Hepatocyte (in vitro differentiated cells): ENCODE data around the gene TSSK1B. TPM values are rescaled to one million over a fixed set of nuclear protein-coding genes. Genes with fewer than 3 reads are reported as not detected.

Experiments
- DNase-seq: peaks from one replicate; pipeline ENCODE4 v3.0.0-alpha.2; 2016; ENCODE audit warnings: low spot score
- H2AFZ ChIP-seq: fragments of 200-600 bp; sonication (generic); 2 replicates; pipeline ENCODE4 v1.6.0; 2016; ENCODE audit warnings: antibody characterized with exemption, mild to moderate bottlenecking
- H3K27ac ChIP-seq: fragments of 200-600 bp; sonication (generic); 2 replicates; pipeline ENCODE4 v1.5.1; 2016; ENCODE audit warnings: mild to moderate bottlenecking
- H3K27me3 ChIP-seq: fragments of 200-600 bp; sonication (generic); 2 replicates; pipeline ENCODE4 v1.6.1; 2016
- H3K36me3 ChIP-seq: fragments of 200-600 bp; sonication (generic); replicated peaks from 2 replicates; pipeline ENCODE4 v1.5.1; 2016; ENCODE audit warnings: low read depth; ENCODE audit not compliant: insufficient read depth
- H3K4me1 ChIP-seq: fragments of 200-600 bp; sonication (generic); 2 replicates; pipeline ENCODE4 v1.5.1; 2016; ENCODE audit warnings: mild to moderate bottlenecking, moderate library complexity; ENCODE audit not compliant: insufficient read depth
- H3K4me2 ChIP-seq: fragments of 200-600 bp; sonication (generic); 2 replicates; pipeline ENCODE4 v1.6.0; 2016
- H3K4me3 ChIP-seq: fragments of 200-600 bp; sonication (generic); 2 replicates; pipeline ENCODE4 v1.5.1; 2016; ENCODE audit warnings: mild to moderate bottlenecking
- H3K79me2 ChIP-seq: fragments of 200-600 bp; sonication (generic); 2 replicates; pipeline ENCODE4 v1.6.0; 2017; ENCODE audit warnings: mild to moderate bottlenecking
- H3K9me2 ChIP-seq: fragments of 200-600 bp; sonication (generic); replicated peaks from 2 replicates; pipeline ENCODE4 v1.6.0; 2017; ENCODE audit warnings: mild to moderate bottlenecking; ENCODE audit not compliant: insufficient read depth
- H3K9me3 ChIP-seq: fragments of 200-600 bp; sonication (generic); 2 replicates; pipeline ENCODE4 v1.5.1; 2016; ENCODE audit warnings: low read depth, mild to moderate bottlenecking
- H4K20me1 ChIP-seq: fragments of 200-600 bp; sonication (generic); 2 replicates; pipeline ENCODE4 v1.6.0; 2016; ENCODE audit warnings: mild to moderate bottlenecking; ENCODE audit not compliant: insufficient read depth, poor library complexity, severe bottlenecking
- EZH2 ChIP-seq: fragments of 200-600 bp; sonication (generic); IDR thresholded peaks from 2 replicates; pipeline ENCODE4 v1.6.1; 2016; ENCODE audit warnings: antibody characterized with exemption, mild to moderate bottlenecking, borderline replicate concordance
- EZH2phosphoT487 ChIP-seq: fragments of 200-600 bp; sonication (generic); IDR thresholded peaks from one replicate; pipeline ENCODE4 v1.6.1; 2018; ENCODE audit warnings: antibody characterized with exemption, mild to moderate bottlenecking, low read depth, moderate library complexity; ENCODE audit not compliant: unreplicated experiment, severe bottlenecking
- WGBS: methylation state at CpG from one replicate; pipeline ENCODE4 v1.1.6; 2016; ENCODE audit warnings: low lambda C conversion rate; ENCODE audit errors: missing lambda C conversion rate; 5-methylcytosine and 5-hydroxymethylcytosine counted together
- polyA plus RNA-seq: library from polyadenylated mRNA; unstranded; fragments of >200 nt; fragmentation: Nextera tagmentation; extraction: Ambion mirVana; gene quantifications from 2 replicates; pipeline ENCODE4 v1.2.1, GENCODE V29; 2016
- total RNA-seq: library from RNA; depleted of rRNA; stranded (reverse); fragments of >200 nt; gene quantifications from 2 replicates; pipeline ENCODE4 v1.2.3, GENCODE V29; 2014
- TF ChIP-seq, protein P1 (sequence below): fragments of 200-600 bp; sonication (generic); IDR thresholded peaks from 2 replicates; pipeline ENCODE4 v1.5.1; 2016; ENCODE audit warnings: antibody characterized with exemption, mild to moderate bottlenecking; ENCODE audit not compliant: poor library complexity

The TSSK1B gene, protein sequence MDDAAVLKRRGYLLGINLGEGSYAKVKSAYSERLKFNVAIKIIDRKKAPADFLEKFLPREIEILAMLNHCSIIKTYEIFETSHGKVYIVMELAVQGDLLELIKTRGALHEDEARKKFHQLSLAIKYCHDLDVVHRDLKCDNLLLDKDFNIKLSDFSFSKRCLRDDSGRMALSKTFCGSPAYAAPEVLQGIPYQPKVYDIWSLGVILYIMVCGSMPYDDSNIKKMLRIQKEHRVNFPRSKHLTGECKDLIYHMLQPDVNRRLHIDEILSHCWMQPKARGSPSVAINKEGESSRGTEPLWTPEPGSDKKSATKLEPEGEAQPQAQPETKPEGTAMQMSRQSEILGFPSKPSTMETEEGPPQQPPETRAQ
- 0.60 TPM in 1 of 2 replicates, not detected in the other for total RNA-seq
- polyA plus RNA-seq: not detected in 2 replicates

DNA sequence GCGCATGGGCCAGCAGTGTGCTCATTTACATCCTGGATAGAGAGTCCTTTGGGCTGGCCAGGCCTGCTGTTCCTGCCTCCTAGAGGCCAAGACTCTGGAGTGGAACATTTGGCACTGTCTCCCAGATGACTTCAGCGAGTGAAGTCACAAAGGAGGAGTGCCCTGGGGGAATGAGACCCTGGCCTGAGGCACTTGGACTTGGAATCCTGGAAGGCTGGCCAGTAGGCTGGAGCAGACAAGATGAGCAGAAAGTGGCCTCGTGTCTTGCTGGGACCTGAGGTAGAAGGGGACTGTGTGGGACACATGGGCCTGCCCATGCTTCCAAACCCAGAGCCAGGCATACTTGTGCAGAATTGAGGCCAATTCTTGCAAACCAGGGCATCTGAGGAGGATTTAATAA is at the start of gene TSSK1B:
TSS of gene TSSK1B (minus strand) at position 101 of the 400 bp plus-strand sequence. CDS start 150 bp downstream, outside the sequence.
- Histone ChIP-seq H3K27me3 (no peaks in the 10 kb centered on the region), H3K4me1 (no peaks in the 10 kb centered on the region), H3K9me3 (no peaks in the 10 kb centered on the region), H3K4me3 (no peak within 1 kb of the TSS), H4K20me1 (no peaks in the 10 kb centered on the region), H2AFZ (no peak within 1 kb of the TSS), H3K79me2 (no peaks in the 10 kb centered on the region), H3K4me2 (no peak within 1 kb of the TSS), H3K9me2 (no peaks in the 10 kb centered on the region), H3K36me3 (no peaks in the 10 kb centered on the region), H3K27ac (no peak within 1 kb of the TSS)
- WGBS: 93% methylated on average over 3 of the region's 3 CpGs
- TF ChIP-seq, protein P1, sequence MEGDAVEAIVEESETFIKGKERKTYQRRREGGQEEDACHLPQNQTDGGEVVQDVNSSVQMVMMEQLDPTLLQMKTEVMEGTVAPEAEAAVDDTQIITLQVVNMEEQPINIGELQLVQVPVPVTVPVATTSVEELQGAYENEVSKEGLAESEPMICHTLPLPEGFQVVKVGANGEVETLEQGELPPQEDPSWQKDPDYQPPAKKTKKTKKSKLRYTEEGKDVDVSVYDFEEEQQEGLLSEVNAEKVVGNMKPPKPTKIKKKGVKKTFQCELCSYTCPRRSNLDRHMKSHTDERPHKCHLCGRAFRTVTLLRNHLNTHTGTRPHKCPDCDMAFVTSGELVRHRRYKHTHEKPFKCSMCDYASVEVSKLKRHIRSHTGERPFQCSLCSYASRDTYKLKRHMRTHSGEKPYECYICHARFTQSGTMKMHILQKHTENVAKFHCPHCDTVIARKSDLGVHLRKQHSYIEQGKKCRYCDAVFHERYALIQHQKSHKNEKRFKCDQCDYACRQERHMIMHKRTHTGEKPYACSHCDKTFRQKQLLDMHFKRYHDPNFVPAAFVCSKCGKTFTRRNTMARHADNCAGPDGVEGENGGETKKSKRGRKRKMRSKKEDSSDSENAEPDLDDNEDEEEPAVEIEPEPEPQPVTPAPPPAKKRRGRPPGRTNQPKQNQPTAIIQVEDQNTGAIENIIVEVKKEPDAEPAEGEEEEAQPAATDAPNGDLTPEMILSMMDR: no peak
- TF ChIP-seq EZH2phosphoT487 (no peak), EZH2 (no peak)
- no peak for DNase-seq

DNA sequence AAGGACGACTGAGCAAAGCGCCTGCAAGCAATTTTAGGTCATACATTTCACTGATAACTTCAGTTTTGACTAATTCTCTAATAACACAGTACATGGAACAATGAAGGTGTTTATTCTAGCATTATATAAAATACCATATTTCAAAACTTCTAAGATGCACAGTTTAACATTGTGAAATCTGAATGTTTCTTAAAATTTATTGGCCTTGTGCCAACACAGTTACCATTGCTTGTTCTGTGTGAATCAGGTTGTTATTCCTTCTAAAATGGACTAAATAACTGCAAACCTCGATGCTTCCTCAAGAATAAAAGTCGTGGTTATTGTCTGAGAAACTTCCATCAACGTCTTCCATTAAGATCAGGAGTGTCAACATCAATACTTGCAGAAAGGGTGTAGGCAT is 45.5 kb upstream of the TSSK1B start:
- Histone ChIP-seq H3K79me2 (no peaks in the 10 kb centered on the region), H3K9me2 (no peaks in the 10 kb centered on the region), H2AFZ (no peak overlapping the region), H3K27me3 (peaks cover under 1% of the 10 kb centered on the region), H3K9me3 (no peaks in the 10 kb centered on the region), H3K27ac (no peak overlapping the region), H3K4me1 (no peaks in the 10 kb centered on the region), H3K4me3 (no peak overlapping the region), H3K36me3 (peaks cover 3% of the 10 kb centered on the region), H4K20me1 (no peaks in the 10 kb centered on the region), H3K4me2 (no peak overlapping the region)
- TF ChIP-seq EZH2 (no peak), EZH2phosphoT487 (no peak)
- TF ChIP-seq, protein P1: no peak
- WGBS: 86% methylated on average over 5 of the region's 5 CpGs
- DNase-seq: no peak

DNA sequence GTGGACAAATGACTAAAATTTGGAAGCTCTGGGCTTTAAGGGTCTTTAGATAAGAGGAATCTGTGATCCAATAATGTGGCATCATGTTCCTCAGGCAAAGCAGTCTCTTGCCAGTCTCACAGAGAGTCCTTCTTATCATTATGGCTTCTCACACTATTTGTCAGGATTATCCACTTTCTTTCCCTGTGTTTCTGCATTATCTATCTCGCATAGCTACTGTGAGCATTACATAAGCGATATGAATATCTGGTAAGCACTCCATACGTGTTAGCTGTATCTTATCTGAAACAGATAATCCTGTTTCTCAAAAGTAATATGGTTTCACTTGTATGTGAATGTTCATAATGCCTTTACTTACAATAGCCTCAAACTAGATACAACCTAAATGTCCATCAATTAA is 43.9 kb upstream of the TSSK1B start:
- Histone ChIP-seq H3K4me1 (no peaks in the 10 kb centered on the region), H3K27ac (no peak overlapping the region), H3K9me2 (no peaks in the 10 kb centered on the region), H3K36me3 (peaks cover 3% of the 10 kb centered on the region), H3K79me2 (no peaks in the 10 kb centered on the region), H3K4me2 (no peak overlapping the region), H3K4me3 (no peak overlapping the region), H2AFZ (no peak overlapping the region), H4K20me1 (no peaks in the 10 kb centered on the region), H3K9me3 (no peaks in the 10 kb centered on the region), H3K27me3 (no peaks in the 10 kb centered on the region)
- no peak for DNase-seq
- 47% methylated on average over 3 of the region's 3 CpGs for WGBS
- TF ChIP-seq, protein P1: no peak
- TF ChIP-seq EZH2 (no peak), EZH2phosphoT487 (no peak)
